Activated CD8-positive, alpha-beta memory T cell treated with anti-CD3 and anti-CD28 coated beads, Interleukin-2, amount 50 U/mL, for 24 hours (primary cell): ENCODE data around the gene ANKDD1B.

Experiments
- DNase-seq: peaks from one replicate; pipeline ENCODE4 v3.0.0-alpha.2; 2020; ENCODE audit errors: extremely low read depth

The ANKDD1B gene

DNA sequence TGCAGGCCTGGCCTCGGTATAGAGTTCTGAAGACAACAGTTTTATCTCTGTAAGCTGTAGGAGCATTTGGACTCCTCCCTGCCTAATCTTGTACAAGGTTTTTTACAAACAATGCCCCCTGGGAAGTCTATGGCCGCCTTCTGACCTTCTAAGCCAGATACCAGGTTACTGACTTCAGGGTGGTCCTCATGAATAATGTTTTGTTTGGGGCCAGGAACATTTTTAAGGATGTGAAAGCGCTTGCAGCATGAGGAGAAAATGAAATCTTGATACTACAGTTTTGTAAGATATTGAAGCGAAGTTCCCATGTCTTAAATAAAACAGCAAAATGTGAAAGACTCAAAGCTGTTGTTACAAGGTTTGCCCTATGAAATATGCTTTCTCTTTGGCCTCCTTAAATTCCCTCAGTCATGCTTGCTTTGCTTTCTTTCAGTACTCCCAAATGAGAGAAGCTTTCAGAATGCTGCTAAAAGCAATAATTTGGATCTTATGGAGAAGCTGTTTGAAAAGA is 5.2 kb downstream of the ANKDD1B start:
- DNase-seq, result no peak

DNA sequence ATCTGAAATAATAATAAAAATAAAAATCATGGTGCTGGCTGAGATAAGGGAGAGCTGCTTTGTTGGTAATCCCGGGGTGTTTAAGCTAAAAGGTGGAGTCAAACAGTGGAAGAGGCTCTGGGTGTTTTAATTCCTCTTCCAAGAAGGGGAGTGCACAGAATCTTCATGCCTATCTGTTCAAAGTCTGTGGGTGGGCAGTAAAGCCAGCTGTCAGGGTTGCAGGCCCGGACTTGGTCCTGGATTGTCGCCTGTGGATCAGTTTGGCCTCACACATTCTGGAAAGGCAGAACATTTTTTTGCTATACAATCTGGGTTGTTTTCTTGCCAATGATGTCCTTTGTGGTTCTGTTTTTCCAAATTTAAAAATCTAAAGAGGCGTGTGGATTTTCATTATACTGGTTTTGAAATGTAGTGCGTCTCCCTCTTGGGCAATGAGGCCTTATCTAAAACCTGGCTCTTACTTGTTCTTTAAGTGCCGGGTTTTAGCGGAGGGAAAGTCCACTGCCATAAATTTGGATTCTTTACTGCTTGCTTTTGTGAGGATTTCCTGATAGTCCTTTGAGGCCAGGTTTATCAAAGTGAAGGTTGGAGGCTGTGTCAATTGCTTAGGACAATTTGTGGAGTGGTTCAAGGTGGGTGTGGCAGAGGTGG is 5.8 kb downstream of the ANKDD1B start:
- no peak for DNase-seq

DNA sequence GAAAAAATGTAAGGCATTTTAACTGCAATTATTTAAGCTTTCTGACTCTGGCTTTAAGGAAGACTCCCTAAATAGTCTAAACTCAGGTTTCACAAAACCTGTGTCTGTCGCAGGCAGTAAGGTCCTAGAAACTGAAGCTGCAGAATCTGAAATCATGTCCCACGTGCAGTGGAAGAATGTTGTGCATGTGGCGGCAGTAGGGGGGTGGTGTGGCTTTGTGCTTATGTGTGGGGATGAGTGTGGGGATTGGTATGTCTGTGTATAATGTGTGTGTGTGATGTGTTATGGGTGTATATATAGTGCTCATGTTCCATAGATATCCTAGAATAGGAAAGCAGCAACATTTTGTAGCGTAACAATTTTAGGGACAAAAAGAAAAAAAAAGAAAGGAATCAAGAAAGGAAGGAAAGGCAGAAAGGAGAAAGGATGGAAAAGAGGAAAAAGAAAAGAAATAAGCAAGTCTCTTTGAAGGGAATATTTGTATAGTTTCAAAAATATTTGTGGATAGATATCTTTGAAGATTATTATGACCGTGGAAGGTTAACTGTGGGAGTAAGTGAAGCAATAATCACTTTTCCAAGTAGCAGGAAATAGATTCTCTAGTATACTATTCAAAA is 6.6 kb downstream of the ANKDD1B start:
- DNase-seq, result no peak

DNA sequence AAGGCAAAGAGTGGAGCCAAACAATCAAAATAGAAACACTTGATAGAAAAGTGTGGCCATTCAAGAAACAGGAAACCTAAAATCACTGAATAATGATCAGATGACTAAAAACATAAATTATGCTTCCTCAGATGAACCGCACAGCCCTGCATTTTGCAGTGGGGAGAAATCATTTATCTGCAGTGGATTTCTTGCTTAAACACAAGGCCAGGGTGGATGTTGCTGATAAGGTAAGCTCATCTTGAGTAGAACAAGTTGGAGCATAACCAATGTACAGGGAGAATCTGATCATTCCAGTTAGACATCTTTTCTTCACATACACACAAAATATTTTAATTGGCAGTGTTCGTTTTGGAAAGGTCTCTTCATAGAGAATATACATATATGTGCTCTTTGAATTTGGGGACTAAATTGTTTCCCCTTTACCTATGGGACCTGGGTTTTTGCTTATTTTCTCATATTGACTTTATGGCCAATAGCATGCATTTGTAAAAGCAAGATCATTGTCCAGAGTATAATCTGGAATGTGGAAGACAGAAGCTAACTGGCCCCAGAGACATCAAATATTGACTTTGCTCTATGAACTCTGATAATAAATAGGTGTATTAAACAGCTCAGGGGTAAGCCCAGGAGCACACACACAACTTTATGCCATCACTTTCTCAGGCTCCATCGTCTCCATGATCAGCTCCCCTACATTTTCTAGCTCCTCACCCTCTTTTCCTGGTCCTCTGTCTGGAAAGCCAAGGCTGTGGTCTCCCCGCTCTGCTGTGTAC is 9.1 kb downstream of the ANKDD1B start:
- DNase-seq, result no peak

DNA sequence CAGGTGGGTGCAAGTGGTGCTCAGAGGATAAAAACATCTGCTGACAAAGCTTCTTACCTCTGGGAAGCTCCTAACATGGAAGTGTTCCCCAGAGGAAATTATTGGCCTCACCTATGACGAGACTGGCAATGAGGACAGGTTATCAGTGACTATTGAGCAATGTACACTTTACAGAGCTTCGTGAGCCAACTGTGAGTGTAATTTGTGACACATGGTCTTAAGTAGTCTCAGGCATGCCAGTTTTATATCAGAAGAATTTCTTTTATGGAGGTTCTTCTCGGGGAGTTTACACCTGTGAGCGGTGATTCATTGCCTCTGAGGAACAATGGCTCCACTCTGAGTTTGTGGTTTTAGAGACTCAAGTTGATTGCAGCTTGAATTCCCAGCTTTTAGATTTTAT is 11.3 kb downstream of the ANKDD1B start:
- no peak for DNase-seq

DNA sequence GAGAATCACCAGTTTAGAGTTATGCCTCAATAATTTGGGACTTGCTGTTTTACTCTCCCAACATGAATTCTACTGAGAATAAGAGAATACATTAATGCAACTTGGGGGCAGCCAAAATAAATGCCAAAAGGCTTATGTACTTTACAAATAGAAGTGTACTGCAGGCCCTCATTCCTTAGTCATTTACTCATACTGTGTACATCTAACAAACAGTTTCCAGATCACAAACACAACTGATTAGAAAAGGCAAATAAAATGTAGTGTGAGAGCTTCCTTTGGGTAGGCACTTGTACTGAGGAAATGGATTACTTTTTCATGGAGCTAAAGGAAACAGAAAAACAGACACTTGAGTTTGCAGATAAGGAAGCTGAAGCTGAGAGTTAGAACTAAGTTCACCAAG is 12.6 kb downstream of the ANKDD1B start:
- DNase-seq, result no peak

DNA sequence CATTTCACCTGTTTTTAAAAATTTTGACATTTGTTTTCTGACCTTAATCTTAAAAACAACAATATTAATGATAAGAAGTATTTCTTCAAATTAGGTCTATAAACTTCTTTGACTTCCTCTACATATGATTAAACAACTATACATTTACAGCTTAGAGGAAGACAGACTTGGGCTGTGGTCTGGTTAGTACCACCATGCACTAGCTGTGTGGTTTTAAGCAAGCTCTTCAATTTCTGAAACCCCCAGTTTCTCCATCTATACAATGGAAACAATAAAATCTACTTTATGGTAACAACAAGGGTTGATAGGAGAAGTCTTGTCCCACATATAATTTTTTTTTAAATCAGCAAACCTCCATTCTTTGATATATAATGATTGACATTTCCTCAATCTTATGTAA is 15.7 kb downstream of the ANKDD1B start:
- no peak for DNase-seq

DNA sequence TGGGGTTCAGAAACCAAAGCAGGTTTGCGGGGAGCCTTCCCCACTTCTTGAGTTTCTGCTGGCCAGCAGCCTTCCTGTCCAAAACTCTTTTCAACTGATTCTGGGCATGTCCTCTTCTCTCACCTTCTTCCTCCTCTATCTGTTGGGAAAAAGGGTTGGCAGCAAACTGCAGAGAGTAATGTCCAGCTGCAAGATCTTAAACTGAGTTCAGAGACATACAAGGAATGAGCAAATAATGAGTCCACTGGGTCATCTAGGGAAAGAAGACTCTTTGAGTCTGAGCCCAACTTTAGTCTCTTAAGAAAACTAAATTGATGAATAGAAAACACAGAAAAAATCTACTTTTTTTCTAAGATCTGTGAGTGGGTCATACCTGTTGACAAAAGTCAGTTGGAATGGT is 16.5 kb downstream of the ANKDD1B start:
- DNase-seq, result no peak

DNA sequence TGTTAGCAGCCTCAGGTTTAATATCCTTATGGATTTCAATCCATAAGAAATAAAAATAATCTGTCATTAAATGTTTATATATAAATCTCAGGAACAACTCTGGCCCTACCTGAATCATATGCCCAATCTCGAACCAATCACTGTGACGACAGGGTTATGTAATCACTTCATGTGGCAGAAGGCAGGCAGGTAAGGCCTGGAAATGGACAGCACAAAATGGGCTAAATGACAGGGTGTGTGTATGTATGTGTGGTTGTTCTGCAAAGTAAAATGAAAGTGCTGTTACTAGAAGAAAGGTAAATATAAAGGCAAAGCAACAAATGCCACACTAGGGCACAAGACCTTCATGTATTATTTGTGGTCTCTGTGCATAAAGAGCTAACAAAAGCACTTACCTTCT is 19.6 kb downstream of the ANKDD1B start:
- no peak for DNase-seq

DNA sequence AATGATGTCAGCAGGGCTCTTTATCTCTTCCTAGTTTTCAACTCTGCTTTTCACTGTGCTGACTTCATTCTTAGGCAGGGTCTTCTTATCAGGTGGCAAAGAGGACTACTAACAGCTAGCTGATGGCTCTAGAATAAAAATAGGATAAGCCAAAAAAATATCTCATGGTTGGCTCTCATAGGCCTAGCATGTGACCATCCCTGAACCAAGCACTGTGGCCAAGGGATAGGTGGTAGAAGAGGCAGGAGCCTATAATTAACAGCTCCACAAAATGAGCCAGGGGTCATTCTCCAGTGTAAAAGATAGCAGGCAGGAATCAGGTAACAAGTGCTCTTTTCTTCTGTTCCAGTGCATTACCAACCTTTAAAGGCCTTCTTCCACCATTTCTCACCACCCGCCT is 21.1 kb downstream of the ANKDD1B start:
- no peak for DNase-seq

DNA sequence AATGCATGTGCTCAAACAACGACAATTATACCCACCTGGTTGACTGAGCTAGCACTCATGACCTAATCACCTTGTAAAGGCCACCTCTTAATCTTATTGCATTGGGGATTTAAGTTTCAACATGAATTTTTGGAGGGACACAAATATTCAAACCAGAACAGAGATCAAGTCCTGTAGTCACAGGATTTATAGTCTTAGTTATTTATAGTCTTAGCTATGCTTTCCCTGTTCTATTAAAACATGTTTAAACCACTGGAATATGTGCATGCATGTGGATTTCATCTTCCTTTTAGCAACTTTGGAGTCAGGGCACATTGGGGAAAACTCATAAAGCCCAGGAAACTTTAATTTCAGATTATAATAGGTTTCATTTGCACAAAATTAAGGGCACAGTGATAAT is 26.7 kb downstream of the ANKDD1B start:
- no peak for DNase-seq

DNA sequence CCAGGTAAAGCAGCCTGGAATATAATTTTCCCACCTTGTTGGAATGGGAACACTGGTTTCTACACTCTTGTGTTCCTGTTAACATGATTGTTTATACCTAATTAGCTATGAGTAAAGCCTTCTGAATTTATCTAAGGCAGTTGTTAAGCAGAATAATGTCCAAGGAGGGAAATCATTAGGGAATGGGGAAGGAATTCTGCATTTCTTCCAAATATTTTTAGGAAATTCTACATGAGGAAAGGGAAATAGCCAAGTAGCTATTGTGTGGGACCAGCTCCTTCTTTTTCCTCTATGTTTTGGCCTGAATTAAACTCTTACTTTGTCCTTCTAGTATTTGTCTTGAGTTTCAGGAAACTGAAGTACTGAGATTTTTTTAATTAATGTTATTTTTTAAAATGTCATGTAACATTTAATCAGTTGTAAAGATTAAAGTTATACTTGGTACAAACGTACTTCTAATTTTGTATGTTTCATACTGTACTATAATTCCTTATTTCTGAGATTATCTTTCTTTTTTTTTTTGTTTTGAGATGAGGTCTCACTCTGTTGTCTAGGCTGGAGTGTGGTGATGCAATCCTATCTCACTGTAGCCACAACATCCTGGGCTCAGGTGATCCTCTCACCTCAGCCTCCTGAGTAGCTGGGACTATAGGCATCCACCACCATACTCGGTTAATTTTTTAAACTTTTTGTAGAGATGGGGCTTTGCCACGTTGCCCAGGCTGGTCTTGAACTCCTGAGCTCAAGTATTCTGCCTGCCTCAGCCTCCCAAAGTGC is 28.5 kb downstream of the ANKDD1B start:
- DNase-seq, result no peak

DNA sequence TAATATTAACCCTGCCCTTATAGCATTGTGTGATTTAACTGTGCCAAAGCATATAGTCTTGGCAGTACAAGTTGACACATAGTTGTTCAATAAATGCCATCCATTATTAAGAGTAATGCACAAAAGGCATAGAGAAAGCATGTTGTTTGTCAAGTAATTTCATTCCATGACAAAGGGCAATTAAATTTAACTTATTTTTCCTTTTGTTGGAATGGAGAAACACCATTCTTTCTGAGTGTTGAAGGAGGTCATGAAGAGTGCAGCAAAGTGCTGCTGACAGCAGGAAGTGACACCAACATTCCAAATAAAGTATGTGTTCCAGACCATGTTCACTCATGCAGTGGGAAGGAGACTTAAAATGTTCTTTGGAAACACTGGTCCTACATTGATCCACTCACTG is 29.1 kb downstream of the ANKDD1B start:
- DNase-seq, result no peak

DNA sequence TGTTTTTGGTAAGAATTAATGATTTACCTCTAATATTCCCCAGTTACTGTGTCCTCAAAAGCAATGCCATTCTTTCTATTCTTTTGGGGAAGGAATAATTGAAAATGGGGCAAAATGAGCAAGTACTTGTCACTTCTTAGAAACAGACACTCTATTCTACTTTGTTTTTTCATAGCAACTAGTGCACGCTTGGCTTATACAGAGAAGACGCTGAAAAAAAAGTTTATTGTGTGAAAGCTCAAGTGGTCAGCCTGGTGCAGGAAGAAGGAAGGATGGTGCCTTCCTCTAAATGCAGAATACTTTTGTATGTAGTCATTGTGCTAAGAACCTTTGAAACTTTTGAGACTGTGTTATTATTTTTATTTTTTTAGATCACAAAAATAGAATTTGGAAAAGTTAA is 29.6 kb downstream of the ANKDD1B start:
- DNase-seq, result no peak

DNA sequence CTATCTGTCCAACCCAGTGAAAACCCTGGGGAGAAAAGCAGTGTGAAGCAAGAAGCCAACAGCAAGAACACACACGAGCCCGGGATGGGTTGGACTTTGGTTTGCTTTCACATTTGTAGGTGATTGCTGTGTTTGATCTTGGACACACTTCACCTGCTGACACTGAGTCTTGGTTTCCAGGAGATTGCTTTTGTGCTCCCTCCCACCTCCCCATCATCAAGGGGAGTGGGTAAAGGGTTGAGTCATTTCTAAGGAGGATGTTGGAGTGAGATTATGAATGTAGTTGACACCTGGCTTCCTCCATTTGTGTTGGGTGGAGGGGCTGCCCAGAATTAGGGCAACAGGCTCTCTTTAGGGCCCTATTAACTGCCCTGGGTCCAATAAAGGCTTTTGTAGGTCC is 37.5 kb downstream of the ANKDD1B start:
- DNase-seq, result no peak

DNA sequence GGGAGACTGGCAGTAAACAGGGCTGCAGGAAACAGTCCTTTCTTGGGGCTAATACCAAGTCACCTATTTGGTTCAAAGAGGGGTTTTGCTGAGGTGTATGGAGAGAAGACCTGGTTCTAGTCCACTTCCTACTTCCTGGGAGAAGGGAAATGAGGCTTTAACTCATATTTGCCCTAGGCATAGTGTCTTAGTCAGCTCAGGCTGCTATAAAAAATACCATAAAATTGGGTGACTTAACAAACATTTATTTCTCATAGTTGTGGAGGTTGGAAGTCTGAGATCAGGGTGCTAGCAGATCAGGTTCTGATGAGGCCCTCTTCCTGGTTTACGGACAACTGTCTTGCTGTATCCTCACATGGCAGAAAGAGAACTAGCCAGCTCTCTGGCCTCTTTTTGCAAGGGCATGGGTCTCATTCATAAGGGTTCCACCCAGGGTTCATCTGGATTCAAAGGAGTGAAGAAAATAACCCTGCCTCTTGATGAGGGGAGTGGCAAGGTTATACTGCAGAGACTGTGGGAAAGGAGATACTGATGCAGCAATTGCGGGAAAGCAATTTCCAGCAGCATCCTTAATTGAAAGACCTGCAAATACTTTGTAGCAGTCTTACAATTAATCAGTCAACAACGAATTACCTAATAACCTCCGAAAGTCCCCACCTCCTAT is 40.5 kb downstream of the ANKDD1B start:
- DNase-seq, result no peak

DNA sequence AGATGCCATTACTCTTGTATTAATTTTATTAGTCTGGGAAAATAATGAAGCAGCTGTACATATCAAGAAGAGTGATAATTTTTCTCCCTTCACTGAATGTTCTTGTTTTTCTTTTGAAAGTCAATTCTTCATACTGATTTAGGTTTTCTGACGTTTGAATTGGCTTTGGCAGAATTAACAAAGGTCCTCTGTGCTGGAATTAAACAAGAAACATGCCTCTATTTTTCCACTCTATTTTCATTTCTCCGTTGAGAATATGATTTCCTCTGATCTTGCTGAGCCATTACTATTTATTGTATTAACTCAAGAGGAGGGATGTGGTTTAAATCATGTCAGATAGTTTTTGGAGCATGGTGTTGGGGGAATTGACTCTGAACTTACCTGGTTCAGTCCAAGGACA is 42.3 kb downstream of the ANKDD1B start:
- DNase-seq, result no peak

DNA sequence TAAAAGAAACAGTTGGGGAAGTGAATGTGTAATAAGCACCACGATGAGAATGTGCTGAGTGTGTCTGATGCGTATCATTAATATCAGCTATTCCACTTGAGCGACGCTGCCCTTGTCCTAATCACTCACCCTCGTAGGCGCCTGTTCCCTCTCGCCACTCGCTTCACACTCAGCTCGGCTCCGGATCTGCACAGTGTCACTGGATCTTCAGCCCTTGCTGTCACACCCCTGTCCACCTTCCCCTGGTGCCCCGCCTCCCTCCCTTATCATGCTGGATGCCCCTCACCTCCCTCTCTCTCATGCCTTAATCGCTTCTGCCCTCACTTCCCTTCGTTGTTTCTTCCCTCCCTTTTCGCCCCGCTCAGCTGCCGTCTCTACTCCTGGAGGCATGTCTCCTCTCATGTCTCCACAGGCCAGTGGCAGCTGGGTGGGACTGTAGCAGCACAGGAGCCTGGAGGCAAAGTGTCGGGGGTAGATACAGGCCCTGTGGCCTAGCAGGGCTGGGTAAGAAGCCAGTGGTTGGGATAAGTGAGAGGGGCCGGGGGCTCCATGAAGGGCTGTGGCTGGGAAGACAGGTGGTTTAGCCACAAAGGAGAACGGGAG is 43.5 kb downstream of the ANKDD1B start:
- no peak for DNase-seq

DNA sequence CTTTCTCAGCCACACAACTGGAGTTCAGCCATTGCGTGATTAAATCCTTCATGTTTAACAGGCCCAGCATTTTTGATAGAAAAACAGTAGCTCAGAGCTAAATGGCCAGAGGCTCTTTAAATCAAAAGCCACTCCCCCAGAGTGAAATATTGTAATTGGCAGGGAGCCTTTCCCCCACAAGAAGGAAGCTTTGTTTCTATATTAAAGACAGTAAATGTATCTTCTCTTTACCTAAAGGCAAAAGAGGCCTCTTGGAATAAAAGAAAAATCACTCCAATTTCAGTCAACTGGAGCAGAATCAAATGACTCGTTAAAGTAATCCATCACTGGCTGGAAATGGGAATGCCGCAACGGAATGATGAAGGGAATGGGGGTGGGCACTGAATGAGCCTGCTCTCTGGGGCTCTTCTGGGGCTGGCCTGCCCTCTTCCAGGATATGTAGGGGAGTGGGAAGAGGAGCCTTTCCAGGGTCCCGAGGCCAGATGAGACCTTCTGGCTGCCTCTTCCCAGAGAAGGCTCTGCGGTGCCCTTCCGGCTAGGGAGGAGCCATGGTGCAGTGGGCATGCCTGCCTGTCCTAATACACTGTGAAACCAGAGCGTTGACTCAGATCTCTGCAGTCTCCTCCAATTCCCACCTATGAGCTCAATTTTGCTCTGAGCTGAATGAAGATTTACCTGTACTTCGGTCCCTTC is 45.2 kb downstream of the ANKDD1B start:
- no peak for DNase-seq

DNA sequence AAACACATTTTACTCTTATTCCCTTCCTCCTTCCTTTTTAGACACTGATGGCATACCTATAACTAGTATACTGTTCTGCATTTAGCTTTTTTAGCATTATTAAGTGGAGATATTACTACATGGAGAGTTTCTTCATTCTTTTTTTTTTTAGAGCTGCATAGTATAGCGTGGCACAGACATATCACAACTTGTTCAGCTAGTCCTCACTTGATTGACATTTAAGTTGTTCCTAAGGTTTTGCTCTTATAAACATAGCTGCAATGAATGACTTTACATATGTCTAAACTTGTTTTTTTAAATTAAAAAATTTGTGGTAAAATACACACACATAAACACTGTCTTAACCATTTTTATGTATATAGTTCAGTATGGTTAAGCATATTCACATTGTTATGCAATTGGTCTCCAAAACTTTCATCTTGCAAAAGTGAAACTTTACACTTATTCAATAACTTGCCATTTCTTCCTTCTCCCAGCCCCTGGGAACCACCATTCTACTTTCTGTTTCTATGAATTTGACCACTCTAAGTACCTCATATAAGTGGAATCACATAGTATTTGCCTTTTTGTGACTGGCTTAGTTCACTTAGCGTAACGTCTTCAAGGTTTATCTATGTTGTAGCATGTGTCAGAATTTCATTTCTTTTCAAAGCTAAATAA is 48.7 kb downstream of the ANKDD1B start:
- DNase-seq, result no peak
